Stimulated activated CD8-positive, alpha-beta memory T cell treated with anti-CD3 and anti-CD28 coated beads, Interleukin-7, amount 100 ng/mL, for 4 hours (primary cell): ENCODE results near the gene TRIM10.

Experiments
- DNase-seq, 2 donors: peaks; one replicate each; pipeline ENCODE4 v3.0.0-alpha.2; 2020; ENCODE audit warnings: low read depth in 2 of 2

The TRIM10 gene

GRCh38 chr6:30160785-30161531 is at the start of gene TRIM10:
Gene TRIM10 (minus strand): TSS chr6:30161211. CDS start chr6:30160858, 353 bp downstream.
- no peak for DNase-seq

DNA sequence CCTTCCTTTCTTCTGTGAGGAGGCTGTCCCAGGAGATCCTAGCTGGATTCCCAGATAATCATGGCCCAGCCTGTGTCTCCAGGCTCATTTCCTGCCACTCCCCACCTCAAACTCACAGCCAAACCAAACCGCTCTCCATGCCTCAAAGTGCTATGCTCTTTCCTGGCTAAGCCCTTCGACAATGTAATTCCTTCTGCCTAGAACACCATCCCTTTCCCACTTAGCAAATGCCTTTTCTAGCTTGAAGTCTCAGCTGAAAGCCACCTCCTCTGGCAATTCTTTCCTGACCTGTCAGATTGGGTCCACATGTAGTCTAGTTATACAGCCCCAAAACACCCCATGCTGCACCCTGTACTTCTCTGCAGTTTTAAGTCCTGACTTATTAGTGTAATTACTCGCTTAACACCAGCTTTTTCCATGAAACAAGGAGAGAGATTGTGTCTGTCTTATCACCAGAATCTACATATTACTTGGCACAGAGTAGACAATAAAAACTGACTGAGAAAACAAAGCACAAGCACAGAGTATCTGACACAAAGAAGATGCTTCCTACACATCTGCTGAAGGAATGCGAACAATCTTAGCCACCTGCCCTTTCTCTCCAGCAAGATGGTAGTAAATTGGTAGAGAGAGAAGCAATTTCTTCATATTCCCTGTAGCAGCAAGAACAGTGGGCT is 46.7 kb upstream of the TRIM10 start:
- no peak for DNase-seq

- DNase-seq, result no peak
Measured at GRCh38 chr6:30206799-30207618, 46.0 kb upstream of the TRIM10 start.

GRCh38 chr6:30206152-30206551 is 45.1 kb upstream of the TRIM10 start:
- no peak for DNase-seq

DNA sequence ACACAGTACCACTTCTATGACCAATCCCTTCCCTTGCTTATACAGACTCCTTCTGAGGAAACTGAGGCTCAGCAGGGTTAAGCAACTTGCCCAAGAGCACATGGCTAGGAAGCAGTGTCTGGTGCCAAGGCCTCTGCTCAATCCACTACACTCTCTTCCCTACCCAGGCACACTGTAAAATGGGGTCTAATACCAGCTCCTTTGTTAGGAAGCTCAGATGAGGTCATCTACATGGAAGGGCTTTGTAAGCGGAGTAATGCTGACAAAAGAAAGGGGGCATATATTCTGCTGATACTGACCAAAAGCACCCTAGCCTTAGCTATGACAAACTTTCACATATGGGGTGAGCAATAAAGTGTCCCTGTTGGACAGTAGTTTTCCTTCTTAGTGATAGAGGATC is 43.1 kb upstream of the TRIM10 start:
- no peak for DNase-seq

GRCh38 chr6:30202366-30202765 is 41.4 kb upstream of the TRIM10 start:
- DNase-seq, result no peak

- DNase-seq, result no peak
Measured at GRCh38 chr6:30200551-30201281, 39.7 kb upstream of the TRIM10 start.

DNA sequence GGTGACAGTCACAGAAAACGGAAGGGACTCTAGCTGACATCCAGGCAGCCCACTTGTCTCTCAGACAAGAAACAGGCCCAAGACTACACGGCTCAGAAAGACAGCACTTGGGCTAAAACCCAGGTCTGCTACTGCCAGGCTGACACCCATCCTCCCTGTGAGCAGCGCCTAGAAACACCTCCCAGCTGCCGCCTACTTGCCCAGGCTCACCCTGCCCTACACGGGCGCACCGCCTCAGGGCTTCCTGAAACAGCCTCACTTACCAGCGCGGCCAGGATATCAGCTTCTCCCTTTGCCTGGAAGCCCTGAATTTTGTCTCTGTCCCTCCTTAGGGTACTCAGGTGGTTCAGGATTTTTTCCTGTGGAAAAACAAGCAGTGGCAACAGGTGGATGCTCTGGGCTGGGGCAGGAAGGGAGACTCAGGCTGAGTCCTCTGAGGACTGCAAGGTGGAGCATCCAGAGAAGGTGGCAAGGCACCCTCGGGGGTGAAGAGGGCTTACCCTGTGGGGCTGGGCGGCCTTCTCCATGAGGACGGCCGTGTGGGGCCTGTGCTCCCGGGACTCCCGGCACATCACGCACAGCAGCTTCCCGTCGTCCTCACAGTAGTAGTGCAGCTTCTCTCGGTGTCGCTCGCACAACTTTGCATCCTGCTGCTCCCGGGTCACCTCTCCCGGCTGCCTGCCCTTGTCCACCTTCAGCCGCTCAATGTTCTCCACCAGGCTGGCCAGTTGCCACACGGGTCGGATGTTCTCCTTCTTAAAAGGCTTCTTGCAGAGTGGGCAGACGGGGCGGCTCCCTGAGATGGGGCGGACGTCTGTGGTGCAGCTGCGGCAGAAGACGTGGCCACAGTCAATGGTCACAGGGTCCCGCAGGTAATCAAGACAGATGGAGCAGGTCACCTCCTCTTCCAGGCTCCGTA is 37.4 kb upstream of the TRIM10 start:
- DNase-seq, result no peak

GRCh38 chr6:30196376-30196775 is 35.4 kb upstream of the TRIM10 start:
- DNase-seq, result no peak

DNA sequence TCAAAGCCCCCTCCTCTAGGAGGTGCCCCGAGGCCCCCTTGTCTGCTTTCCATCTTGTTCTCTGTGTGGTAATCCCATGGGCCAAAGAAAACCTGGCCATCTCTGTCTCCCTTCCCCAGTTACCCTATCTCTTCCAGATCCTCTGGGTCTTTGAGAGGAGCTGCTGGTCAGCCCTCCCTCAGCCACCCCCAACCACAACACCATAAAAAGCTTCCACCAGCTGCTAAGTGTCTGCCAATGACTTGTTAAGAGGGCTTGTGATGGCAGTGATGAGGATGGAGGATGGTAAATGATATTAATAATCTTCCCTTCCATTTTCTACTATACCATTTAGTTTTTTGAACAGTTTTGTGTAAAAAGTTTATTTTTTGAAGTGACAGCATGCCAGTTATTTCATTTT is 34.9 kb upstream of the TRIM10 start:
- no peak for DNase-seq

DNA sequence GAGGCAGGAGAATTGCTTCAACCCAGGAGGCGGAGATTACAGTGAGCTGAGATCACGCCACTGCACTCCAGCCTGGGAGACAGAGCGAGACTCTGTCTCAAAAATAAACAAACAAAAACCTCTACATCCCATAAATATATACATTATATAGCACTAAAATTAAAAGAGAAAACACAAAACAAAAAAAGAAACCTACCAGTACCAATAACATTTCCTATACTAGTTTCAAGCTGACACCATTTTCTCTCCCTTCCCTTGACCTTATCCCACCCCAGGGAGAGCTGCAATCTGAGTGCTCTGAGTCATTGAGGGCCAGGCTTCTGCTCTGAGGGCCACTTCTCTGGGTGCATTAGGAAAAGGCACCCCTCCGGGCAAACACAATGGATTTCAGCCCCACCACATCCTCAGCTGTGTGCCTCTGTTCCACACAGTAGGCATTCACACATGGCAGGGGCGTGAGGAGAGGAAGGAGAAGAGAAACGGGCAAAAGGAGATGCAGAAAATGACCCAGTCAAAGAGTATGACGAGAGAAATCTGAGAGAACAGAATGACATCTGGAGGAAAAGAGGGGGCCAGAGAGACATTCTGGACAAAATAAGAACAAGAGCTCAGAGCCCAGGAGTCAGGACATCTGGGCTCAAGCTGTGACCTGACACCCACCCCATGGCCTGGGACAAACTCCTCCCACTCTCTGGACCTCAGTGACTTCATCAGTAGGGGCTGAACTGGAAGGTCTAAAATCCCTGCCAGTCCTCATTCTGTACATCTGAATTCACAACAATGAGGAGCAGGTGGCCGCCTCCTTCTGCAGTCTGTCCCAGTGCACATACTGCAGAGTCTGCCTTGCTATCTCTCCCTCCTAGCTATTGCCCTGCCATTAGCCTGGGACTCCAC is 34.0 kb upstream of the TRIM10 start:
- no peak for DNase-seq

DNA sequence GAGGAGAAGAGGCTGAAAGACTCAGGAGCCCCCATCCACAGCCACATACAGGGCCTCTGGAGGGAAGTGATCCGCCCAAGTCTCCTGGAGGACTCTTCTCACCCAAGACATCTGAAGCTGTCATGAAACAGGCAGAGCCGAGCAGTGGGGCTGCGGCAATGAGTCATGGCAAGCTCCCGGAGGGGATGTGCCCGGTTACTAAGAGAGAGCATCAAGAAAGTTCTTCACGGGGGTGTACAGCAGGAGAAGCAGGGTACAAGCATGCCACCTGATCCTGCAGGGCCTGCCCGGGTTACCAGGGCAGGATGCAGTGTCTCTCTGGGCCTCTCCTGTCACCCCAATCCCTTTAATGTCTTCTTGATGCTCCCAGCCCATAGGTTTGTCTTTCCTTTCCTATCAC is 31.1 kb upstream of the TRIM10 start:
- no peak for DNase-seq

GRCh38 chr6:30188541-30188940 is 27.5 kb upstream of the TRIM10 start:
- DNase-seq, result no peak

DNA sequence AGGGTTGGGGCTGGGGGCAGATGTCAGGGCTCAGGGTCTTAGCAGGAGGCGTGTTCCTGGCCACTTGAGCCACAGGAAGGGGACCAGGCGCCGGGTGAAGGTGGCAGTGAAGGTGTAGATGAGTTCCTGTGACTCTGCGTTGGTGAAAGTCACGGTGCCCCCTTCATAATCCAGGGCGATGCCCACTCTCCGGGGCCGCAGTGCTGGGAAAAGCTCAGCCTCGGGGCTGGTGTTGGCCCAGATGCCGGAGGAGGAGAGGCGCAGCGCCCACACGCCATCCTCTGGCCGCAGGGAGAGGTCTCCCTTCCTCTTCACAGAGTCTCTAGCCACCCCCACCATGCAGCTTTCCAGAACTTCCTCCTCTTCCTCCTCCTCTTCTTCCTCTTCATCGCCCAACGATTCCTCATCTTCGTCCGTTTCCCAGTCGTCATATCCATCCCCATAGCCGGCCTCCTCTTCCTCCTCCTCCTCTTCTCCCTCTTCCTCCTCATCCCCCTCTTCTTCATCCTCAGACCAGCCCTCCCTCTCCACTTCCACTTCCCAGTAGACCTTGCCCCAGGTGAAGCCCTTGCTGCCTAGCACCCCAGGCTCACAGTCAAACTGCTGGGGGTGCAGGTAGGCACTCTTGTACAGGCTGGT is 25.0 kb upstream of the TRIM10 start:
- DNase-seq, result no peak

- no peak for DNase-seq
Measured at GRCh38 chr6:30184417-30185031, 23.5 kb upstream of the TRIM10 start.

- no peak for DNase-seq
Measured at GRCh38 chr6:30180145-30180544, 19.1 kb upstream of the TRIM10 start.

GRCh38 chr6:30178837-30179236 is 17.8 kb upstream of the TRIM10 start:
- no peak for DNase-seq

DNA sequence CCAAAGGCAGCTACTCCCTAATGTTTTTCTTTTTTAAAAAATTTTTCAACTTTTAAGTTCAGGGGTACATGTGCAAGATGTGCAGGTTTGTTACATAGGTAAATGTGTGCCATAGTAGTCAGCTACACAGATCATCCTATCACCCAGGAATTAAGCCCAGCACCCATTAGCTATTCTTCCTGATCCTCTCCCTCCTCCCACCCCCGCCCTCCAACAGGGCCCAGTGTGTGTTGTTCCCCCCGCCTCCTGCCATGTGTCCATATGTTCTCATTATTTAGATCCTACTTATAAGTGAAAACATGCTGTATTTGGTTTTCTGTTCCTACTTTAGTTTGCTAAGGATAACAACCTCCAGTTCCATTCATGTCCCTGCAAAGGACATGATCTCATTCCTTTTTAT is 14.8 kb upstream of the TRIM10 start:
- DNase-seq, result no peak

DNA sequence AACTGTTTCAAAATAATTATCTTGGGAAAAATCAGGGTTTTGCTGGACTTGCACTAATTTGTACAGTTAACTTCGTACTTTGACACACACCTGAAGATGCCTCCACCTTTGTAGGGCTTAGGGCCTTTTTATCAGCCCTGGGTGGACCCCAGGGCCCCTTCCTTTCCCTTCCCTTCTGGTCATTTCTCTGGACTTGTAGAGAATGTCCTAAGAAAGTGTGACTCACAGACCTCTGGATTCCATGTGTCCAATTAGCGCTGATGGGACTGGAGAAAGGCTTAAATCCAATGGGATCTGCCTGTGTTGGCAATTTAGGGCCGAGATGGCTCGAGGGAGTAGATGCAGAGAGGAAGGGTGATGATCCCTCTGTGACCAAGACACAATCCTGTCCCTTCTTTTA is 11.7 kb upstream of the TRIM10 start:
- DNase-seq, result no peak
